Fibroblast of lung (primary cell): ENCODE measurements around the gene ATF4. TPM values are rescaled to one million over a fixed set of nuclear protein-coding genes. Genes with fewer than 3 reads are reported as not detected.
A peak's percentile ranks its signal among the peaks of the same experiment; 100 is the strongest.

Experiments used
- DNase-seq, 2 donors: peaks; one replicate each; pipeline versions ENCODE4 v3.0.0 to v3.0.0-alpha.2; 2010; ENCODE audit warnings: low read depth in 2 of 2
- H2AFZ ChIP-seq: 2 replicates; pipeline ENCODE4 v1.5.1; 2012; ENCODE audit warnings: low read length, control low read depth, inconsistent platforms
- H3K27ac ChIP-seq: 2 replicates; pipeline ENCODE4 v1.5.1; 2011; ENCODE audit warnings: low read length, control low read depth; ENCODE audit not compliant: insufficient read depth
- H3K27me3 ChIP-seq: 2 replicates; pipeline ENCODE4 v1.5.1; 2011; ENCODE audit warnings: mild to moderate bottlenecking, low read length; ENCODE audit not compliant: control insufficient read depth, insufficient read depth
- H3K36me3 ChIP-seq: 2 replicates; pipeline ENCODE4 v1.5.1; 2011; ENCODE audit warnings: low read length; ENCODE audit not compliant: control insufficient read depth, insufficient read depth
- H3K4me1 ChIP-seq: 2 replicates; pipeline ENCODE4 v1.5.1; 2011; ENCODE audit warnings: low read length; ENCODE audit not compliant: control insufficient read depth, insufficient read depth; ENCODE audit errors: extremely low read depth
- H3K4me2 ChIP-seq: 2 replicates; pipeline ENCODE4 v1.5.1; 2011; ENCODE audit warnings: low read length, control low read depth; ENCODE audit not compliant: insufficient read depth; ENCODE audit errors: extremely low read depth
- H3K4me3 ChIP-seq, 4 experiments: fragments of 200-600 bp in 1 of 4; sonication (generic) in 1 of 4; replicated peaks in 1 of 4; 2 replicates each; pipeline ENCODE4 v1.5.1; 2011 to 2016; ENCODE audit warnings: low read length in 4 of 4, low read depth in 3 of 4, mild to moderate bottlenecking in 3 of 4, control low read depth in 2 of 4, inconsistent platforms in 1 of 4, mixed read lengths in 1 of 4; ENCODE audit not compliant: insufficient read depth in 1 of 4; ENCODE audit errors: control extremely low read depth in 1 of 4
- H3K79me2 ChIP-seq: 2 replicates; pipeline ENCODE4 v1.5.1; 2012; ENCODE audit warnings: mild to moderate bottlenecking, low read length, inconsistent platforms; ENCODE audit not compliant: control insufficient read depth, insufficient read depth
- H3K9ac ChIP-seq: 2 replicates; pipeline ENCODE4 v1.5.1; 2011; ENCODE audit warnings: mild to moderate bottlenecking, low read length, control low read depth; ENCODE audit not compliant: insufficient read depth
- H3K9me3 ChIP-seq: 2 replicates; pipeline ENCODE4 v1.5.1; 2012; ENCODE audit warnings: low read depth, low read length; ENCODE audit not compliant: control insufficient read depth, insufficient read depth
- H4K20me1 ChIP-seq: 2 replicates; pipeline ENCODE4 v1.5.1; 2011; ENCODE audit warnings: low read length; ENCODE audit not compliant: control insufficient read depth, insufficient read depth; ENCODE audit errors: extremely low read depth
- EZH2 ChIP-seq: IDR thresholded peaks from 2 replicates; pipeline ENCODE4 v1.5.1; 2012; ENCODE audit warnings: low read length, control low read depth, mild to moderate bottlenecking; ENCODE audit errors: missing control alignments
- polyA minus RNA-seq: library from RNA; depleted of rRNA, polyadenylated mRNA; stranded (reverse); fragments of >200 nt; gene quantifications from 2 replicates; pipeline ENCODE4 v1.2.3, GENCODE V29; 2011; ENCODE audit warnings: low replicate concordance
- polyA plus RNA-seq, 2 donors: library from polyadenylated mRNA; depleted of rRNA in 1 of 2; stranded (reverse) in 1 of 2; unstranded in 1 of 2; fragments of >200 nt; gene quantifications; 2 replicates each; pipeline ENCODE4 v1.2.1, GENCODE V29; 2011 to 2012; ENCODE audit warnings: missing spikeins in 1 of 2
- total RNA-seq: library from RNA; depleted of rRNA; stranded (reverse); fragments of >200 nt; gene quantifications from 2 replicates; pipeline ENCODE4 v1.2.1, GENCODE V29; 2014
- TF ChIP-seq, protein P1 (sequence below), 2 donors: IDR thresholded peaks in 1 of 2; conservative IDR thresholded peaks in 1 of 2; 1 replicate in 1 of 2; 2 replicates in 1 of 2; pipeline ENCODE4 v1.5.1; 2011 to 2012; ENCODE audit warnings: low read length in 2 of 2, control low read depth in 1 of 2, inconsistent platforms in 1 of 2, low read depth in 1 of 2, mild to moderate bottlenecking in 1 of 2

Gene ATF4, protein sequence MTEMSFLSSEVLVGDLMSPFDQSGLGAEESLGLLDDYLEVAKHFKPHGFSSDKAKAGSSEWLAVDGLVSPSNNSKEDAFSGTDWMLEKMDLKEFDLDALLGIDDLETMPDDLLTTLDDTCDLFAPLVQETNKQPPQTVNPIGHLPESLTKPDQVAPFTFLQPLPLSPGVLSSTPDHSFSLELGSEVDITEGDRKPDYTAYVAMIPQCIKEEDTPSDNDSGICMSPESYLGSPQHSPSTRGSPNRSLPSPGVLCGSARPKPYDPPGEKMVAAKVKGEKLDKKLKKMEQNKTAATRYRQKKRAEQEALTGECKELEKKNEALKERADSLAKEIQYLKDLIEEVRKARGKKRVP
- total RNA-seq (555 and 646 TPM in 2 replicates), polyA plus RNA-seq (412 and 546 TPM in 2 replicates), polyA minus RNA-seq (84.5 and 105 TPM in 2 replicates)
- 304 and 415 TPM in 2 replicates for polyA plus RNA-seq (2012)

GRCh38 chr22:39520226-39521105 is at the start of gene ATF4:
ATF4 (plus strand) TSS chr22:39520562; CDS start chr22:39521446, 884 bp downstream.
- Histone ChIP-seq H4K20me1 (peaks cover 3% of the 10 kb centered on the region), H3K4me2 (peak within 1 kb of the TSS; percentile 92), H3K27me3 (no peaks in the 10 kb centered on the region), H3K36me3 (peaks cover 25% of the 10 kb centered on the region), H3K9ac (peak within 1 kb of the TSS; percentile 99), H3K4me3 (peak within 1 kb of the TSS; percentile 70 to 99 (median 90)), H2AFZ (peak within 1 kb of the TSS; percentile 78), H3K27ac (peak within 1 kb of the TSS; percentile 98), H3K79me2 (peaks cover 43% of the 10 kb centered on the region), H3K4me1 (peaks cover 7% of the 10 kb centered on the region), H3K9me3 (no peaks in the 10 kb centered on the region)
- DNase-seq = peak; percentile 100
- no peak for TF ChIP-seq EZH2
- TF ChIP-seq, protein P1, sequence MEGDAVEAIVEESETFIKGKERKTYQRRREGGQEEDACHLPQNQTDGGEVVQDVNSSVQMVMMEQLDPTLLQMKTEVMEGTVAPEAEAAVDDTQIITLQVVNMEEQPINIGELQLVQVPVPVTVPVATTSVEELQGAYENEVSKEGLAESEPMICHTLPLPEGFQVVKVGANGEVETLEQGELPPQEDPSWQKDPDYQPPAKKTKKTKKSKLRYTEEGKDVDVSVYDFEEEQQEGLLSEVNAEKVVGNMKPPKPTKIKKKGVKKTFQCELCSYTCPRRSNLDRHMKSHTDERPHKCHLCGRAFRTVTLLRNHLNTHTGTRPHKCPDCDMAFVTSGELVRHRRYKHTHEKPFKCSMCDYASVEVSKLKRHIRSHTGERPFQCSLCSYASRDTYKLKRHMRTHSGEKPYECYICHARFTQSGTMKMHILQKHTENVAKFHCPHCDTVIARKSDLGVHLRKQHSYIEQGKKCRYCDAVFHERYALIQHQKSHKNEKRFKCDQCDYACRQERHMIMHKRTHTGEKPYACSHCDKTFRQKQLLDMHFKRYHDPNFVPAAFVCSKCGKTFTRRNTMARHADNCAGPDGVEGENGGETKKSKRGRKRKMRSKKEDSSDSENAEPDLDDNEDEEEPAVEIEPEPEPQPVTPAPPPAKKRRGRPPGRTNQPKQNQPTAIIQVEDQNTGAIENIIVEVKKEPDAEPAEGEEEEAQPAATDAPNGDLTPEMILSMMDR (conservative IDR thresholded peaks at IDR 0.05 in 1 of 2, IDR thresholded peaks at IDR 0.05 in 1 of 2; ENCODE audit: low read depth in 1 of 2, low read length in 2 of 2) = no peak

GRCh38 chr22:39471381-39472141 is 48.8 kb upstream of the ATF4 start:
- Histone ChIP-seq H2AFZ (no peak overlapping the region), H3K4me2 (no peak overlapping the region), H3K79me2 (no peaks in the 10 kb centered on the region), H3K36me3 (no peaks in the 10 kb centered on the region), H3K27ac (no peak overlapping the region), H4K20me1 (no peaks in the 10 kb centered on the region), H3K9ac (no peak overlapping the region), H3K4me1 (peaks cover 3% of the 10 kb centered on the region), H3K4me3 (no peak overlapping the region), H3K27me3 (peaks cover 2% of the 10 kb centered on the region), H3K9me3 (no peaks in the 10 kb centered on the region)
- DNase-seq = peak in 1 of 2 donors; percentile 42
- TF ChIP-seq, protein P1 (conservative IDR thresholded peaks at IDR 0.05 in 1 of 2, IDR thresholded peaks at IDR 0.05 in 1 of 2; ENCODE audit: low read depth in 1 of 2, low read length in 2 of 2) = no peak
- no peak for TF ChIP-seq EZH2
